Measurements from ENCODE around the gene TBC1D2B.

Gene TBC1D2B

GRCh38 chr15:78098131-78098755 lies 20.7 kb upstream of the TBC1D2B start:
- TF ChIP-seq ZNF2 (tag by site-specific recombination; IDR thresholded peaks at IDR 0.05), result no peak
- no peak for TF ChIP-seq ZNF555 (tag by site-specific recombination; conservative IDR thresholded peaks at IDR 0.05)
- TF ChIP-seq ZNF580 (tag by site-specific recombination; IDR thresholded peaks at IDR 0.05), result no peak
- TF ChIP-seq ZNF449 (tag by site-specific recombination; IDR thresholded peaks at IDR 0.05), result no peak
- TF ChIP-seq GLIS2 (tag by site-specific recombination; IDR thresholded peaks at IDR 0.05), result no peak
- TF ChIP-seq OSR2 (tag by site-specific recombination; IDR thresholded peaks at IDR 0.05), result no peak
- TF ChIP-seq ZNF148 (tag by site-specific recombination; IDR thresholded peaks at IDR 0.05; ENCODE audit: borderline replicate concordance), result no peak
- TF ChIP-seq REPIN1 (tag by site-specific recombination; IDR thresholded peaks at IDR 0.05; ENCODE audit: low read depth), result no peak
- TF ChIP-seq SALL2 (tag by site-specific recombination; IDR thresholded peaks at IDR 0.05; ENCODE audit: borderline replicate concordance), result no peak
- TF ChIP-seq ZNF214 (tag by site-specific recombination; IDR thresholded peaks at IDR 0.05; ENCODE audit: borderline replicate concordance), result no peak
- TF ChIP-seq ZNF501 (tag by site-specific recombination; IDR thresholded peaks at IDR 0.05), result no peak
- no peak for TF ChIP-seq ZNF747 (tag by site-specific recombination; IDR thresholded peaks at IDR 0.05)
- TF ChIP-seq ZNF362 (tag by site-specific recombination; IDR thresholded peaks at IDR 0.05), result no peak
- TF ChIP-seq ZNF837 (tag by site-specific recombination; IDR thresholded peaks at IDR 0.05), result no peak
- TF ChIP-seq KLF9 (tag by site-specific recombination; IDR thresholded peaks at IDR 0.05; ENCODE audit: low read depth), result no peak
- TF ChIP-seq HOXC10 (CRISPR knock-in tag; IDR thresholded peaks at IDR 0.05), result no peak
- TF ChIP-seq ZBTB20 (tag by site-specific recombination; IDR thresholded peaks at IDR 0.05), result no peak
- H3K27ac ChIP-seq (ENCODE audit: extremely low read depth, low read depth, low read length), result no peak overlapping the region
- no peaks in the 10 kb centered on the region for H3K9me3 ChIP-seq (ENCODE audit: control insufficient read depth, insufficient read depth, low read depth, low read length)
- CTCF ChIA-PET, result interaction anchor here (2.4 kb wide), 1 partner anchor 10 kb away, joined by 16 read pairs; no protein-coding TSS in a partner anchor
- no peak overlapping the region for H3K4me3 ChIP-seq (ENCODE audit: low read depth, low read length)
- POLR2A ChIA-PET, result interaction anchor here (0.9 kb wide), 1 partner anchor 93 kb away, joined by 3 read pairs; no protein-coding TSS in a partner anchor
- H3K4me1 ChIP-seq (ENCODE audit: control insufficient read depth, insufficient read depth, low read length), result no peaks in the 10 kb centered on the region
- H3K36me3 ChIP-seq (ENCODE audit: control insufficient read depth in 2 of 2, insufficient read depth in 1 of 2, low read length in 2 of 2), result no peaks in the 10 kb centered on the region

- no peaks in the 10 kb centered on the region for H3K9me3 ChIP-seq (ENCODE audit: control insufficient read depth, insufficient read depth, low read depth, low read length)
- no peak overlapping the region for H3K4me3 ChIP-seq (ENCODE audit: low read depth, low read length)
- POLR2A ChIA-PET, result no interaction called here
- TF ChIP-seq ZNF223 (tag by site-specific recombination; IDR thresholded peaks at IDR 0.05) (no peak), ZNF704 (tag by site-specific recombination; IDR thresholded peaks at IDR 0.05) (no peak), ZNF112 (tag by site-specific recombination; IDR thresholded peaks at IDR 0.05) (no peak)
- H3K27ac ChIP-seq (ENCODE audit: extremely low read depth, low read depth, low read length), result no peak overlapping the region
- CTCF ChIA-PET, result interaction anchor here (0.6 to 2.4 kb wide), 2 partner anchors 11 to 119 kb away, joined by 4 to 16 read pairs; no protein-coding TSS in a partner anchor
- H3K4me1 ChIP-seq (ENCODE audit: control insufficient read depth, insufficient read depth, low read length), result no peaks in the 10 kb centered on the region
- no peaks in the 10 kb centered on the region for H3K36me3 ChIP-seq (ENCODE audit: control insufficient read depth in 2 of 2, insufficient read depth in 1 of 2, low read length in 2 of 2)
Observed at GRCh38 chr15:78097667-78098066, 20.2 kb upstream of the TBC1D2B start.

Data from HEK293 (cell line).